Urinary bladder (tissue), 4 donors: ENCODE results near the gene STX17. TPM values are rescaled to one million over a fixed set of nuclear protein-coding genes. Genes with fewer than 3 reads are reported as not detected.

ENCODE experiments used
- DNase-seq: peaks from one replicate; pipeline ENCODE4 v3.0.0-alpha.2; 2015; ENCODE audit errors: extremely low spot score
- H3K27ac ChIP-seq: one replicate; pipeline ENCODE4 v1.5.1; 2013; ENCODE audit warnings: low read depth, mild to moderate bottlenecking, moderate library complexity
- H3K36me3 ChIP-seq: one replicate; pipeline ENCODE4 v1.6.1; 2013; ENCODE audit warnings: mild to moderate bottlenecking, moderate library complexity; ENCODE audit not compliant: insufficient read depth
- H3K4me1 ChIP-seq: one replicate; pipeline ENCODE4 v1.6.1; 2013; ENCODE audit warnings: mild to moderate bottlenecking, moderate library complexity; ENCODE audit not compliant: insufficient read depth
- H3K4me3 ChIP-seq: one replicate; pipeline ENCODE4 v1.5.1; 2013; ENCODE audit warnings: low read depth, low read length
- WGBS: extraction: QIAGEN DNeasy Blood & Tissue Kit; methylation state at CpG from one replicate; pipeline ENCODE4 v1.1.7; 2013; 5-methylcytosine and 5-hydroxymethylcytosine counted together
- polyA plus RNA-seq: library from polyadenylated mRNA; stranded (reverse); fragments of 200-250 nt; gene quantifications from one replicate; pipeline ENCODE4 v1.2.3, GENCODE V29; 2013
- total RNA-seq: library from RNA; depleted of rRNA; stranded (reverse); fragments of >200 nt; gene quantifications from one replicate; pipeline ENCODE4 v1.2.3, GENCODE V29; 2014
- donor health status: healthy with polysubstance abuse.
- donor health status: healthy.

STX17 gene
- total and polyA plus RNA-seq, 2 donors: 14.5 to 42.8 TPM

DNA sequence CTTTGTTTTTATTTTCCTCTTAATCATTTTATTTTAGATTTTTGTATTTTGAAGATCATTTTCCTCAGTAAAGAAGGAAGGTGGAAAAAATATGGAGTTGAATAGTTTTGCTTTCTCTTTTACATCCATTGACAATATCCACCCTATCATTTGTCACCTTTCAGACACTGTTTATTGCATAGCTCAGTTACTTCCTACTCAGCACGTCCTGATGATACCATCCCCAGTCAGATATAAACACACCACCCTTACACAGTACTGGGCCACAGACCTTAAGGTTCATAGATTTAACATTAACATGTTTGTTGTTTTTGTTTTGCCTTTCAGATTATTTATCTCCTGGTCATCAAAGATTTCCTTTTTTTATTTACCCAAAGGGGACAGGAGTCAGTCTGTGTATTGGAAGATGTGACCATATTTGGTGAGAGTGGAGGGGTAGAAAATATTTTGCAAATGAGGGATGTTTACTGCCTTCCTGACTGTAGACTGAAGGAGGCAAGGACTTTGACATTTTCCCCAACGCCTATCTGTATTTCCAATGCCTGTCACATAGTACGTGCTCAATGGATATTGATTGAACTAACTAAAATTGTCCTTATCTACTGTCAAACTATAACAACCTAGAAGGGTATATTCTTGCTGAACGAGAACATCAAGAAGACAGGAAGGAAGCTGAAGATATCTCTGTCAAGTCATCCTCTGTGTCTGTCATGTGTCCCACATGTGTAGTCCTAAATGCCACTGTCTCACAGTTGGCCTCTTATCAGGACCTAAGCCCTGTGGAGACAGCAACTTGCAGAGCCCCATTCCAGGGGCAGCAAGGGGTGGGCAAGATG is 15.6 kb downstream of the STX17 start:
- no peaks in the 10 kb centered on the region for H3K36me3 ChIP-seq
- H3K4me3 ChIP-seq: no peak overlapping the region
- H3K4me1 ChIP-seq: no peaks in the 10 kb centered on the region
- H3K27ac ChIP-seq: no peak overlapping the region
- no peak for DNase-seq
- WGBS: 84% methylated on average over 4 of the region's 4 CpGs

GRCh38 chr9:99922711-99923030 is 16.2 kb downstream of the STX17 start:
- H3K4me1 ChIP-seq: no peaks in the 10 kb centered on the region
- DNase-seq: no peak
- H3K27ac ChIP-seq: no peak overlapping the region
- no peak overlapping the region for H3K4me3 ChIP-seq
- no peaks in the 10 kb centered on the region for H3K36me3 ChIP-seq

- H3K36me3 ChIP-seq: no peaks in the 10 kb centered on the region
- DNase-seq: no peak
- no peaks in the 10 kb centered on the region for H3K4me1 ChIP-seq
- 94% methylated on average over 4 of the region's 4 CpGs for WGBS
- H3K27ac ChIP-seq: no peak overlapping the region
- H3K4me3 ChIP-seq: no peak overlapping the region
These were observed 19.1 kb downstream of the STX17 start for GRCh38 chr9:99925541-99925940.

- WGBS: 98% methylated on average over 2 of the region's 2 CpGs
- H3K27ac ChIP-seq: no peak overlapping the region
- H3K4me3 ChIP-seq: no peak overlapping the region
- no peaks in the 10 kb centered on the region for H3K4me1 ChIP-seq
- no peak for DNase-seq
- no peaks in the 10 kb centered on the region for H3K36me3 ChIP-seq
These were observed 23.2 kb downstream of the STX17 start for GRCh38 chr9:99929652-99930051.

- no peak overlapping the region for H3K27ac ChIP-seq
- H3K4me3 ChIP-seq: no peak overlapping the region
- WGBS: 95% methylated on average over 6 of the region's 6 CpGs
- H3K4me1 ChIP-seq: no peaks in the 10 kb centered on the region
- no peak for DNase-seq
- H3K36me3 ChIP-seq: no peaks in the 10 kb centered on the region
These were observed 24.8 kb downstream of the STX17 start for GRCh38 chr9:99931155-99931840.

GRCh38 chr9:99936947-99937587 is 30.6 kb downstream of the STX17 start:
- H3K4me3 ChIP-seq: no peak overlapping the region
- no peaks in the 10 kb centered on the region for H3K4me1 ChIP-seq
- 97% methylated on average over 4 of the region's 4 CpGs for WGBS
- DNase-seq: no peak
- H3K27ac ChIP-seq: no peak overlapping the region
- peaks cover 3% of the 10 kb centered on the region for H3K36me3 ChIP-seq

DNA sequence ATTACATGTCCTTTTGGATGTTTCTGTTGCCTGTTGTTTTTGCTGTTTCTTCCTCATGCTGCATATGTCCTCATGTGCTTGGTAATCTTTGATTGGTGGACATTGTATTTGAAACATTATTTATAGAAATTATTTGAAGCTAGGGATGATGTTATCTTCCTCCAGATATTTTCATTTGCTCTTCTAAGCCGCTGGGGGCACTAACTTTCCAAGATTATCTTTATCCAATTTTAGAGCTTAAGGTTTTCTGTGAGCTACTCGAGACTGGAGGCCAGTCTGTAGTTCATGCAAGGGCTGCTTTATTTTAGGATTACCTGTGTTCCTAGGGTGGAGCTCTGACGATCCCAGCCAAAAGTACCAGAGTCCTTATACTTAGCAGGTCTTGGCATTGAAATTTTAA is 40.9 kb downstream of the STX17 start:
- WGBS: 61% methylated on average over 3 of the region's 3 CpGs
- no peak for DNase-seq
- Histone ChIP-seq H3K27ac (no peak overlapping the region), H3K36me3 (no peaks in the 10 kb centered on the region), H3K4me3 (no peak overlapping the region), H3K4me1 (no peaks in the 10 kb centered on the region)

DNA sequence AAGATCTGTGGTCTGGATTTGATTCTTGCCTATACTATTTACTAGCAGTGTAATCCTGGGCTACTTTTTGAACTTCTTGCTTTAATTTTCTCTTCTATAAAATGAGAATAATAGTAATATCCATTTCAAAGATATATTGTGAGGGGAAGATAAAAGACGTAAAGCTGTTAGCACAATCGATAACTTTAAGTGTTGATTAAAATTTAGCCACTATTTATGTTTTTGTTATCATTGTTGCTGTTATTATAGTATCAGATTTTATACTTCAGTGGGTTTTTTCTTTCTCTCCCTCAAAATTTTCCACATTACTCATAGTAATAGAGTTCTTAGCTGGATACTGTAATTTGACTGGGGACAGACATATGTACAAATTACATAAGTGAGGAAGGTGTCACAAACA is 42.0 kb downstream of the STX17 start:
- 92% methylated on average over 2 of the region's 2 CpGs for WGBS
- Histone ChIP-seq H3K36me3 (no peaks in the 10 kb centered on the region), H3K27ac (no peak overlapping the region), H3K4me1 (no peaks in the 10 kb centered on the region), H3K4me3 (no peak overlapping the region)
- DNase-seq: no peak

DNA sequence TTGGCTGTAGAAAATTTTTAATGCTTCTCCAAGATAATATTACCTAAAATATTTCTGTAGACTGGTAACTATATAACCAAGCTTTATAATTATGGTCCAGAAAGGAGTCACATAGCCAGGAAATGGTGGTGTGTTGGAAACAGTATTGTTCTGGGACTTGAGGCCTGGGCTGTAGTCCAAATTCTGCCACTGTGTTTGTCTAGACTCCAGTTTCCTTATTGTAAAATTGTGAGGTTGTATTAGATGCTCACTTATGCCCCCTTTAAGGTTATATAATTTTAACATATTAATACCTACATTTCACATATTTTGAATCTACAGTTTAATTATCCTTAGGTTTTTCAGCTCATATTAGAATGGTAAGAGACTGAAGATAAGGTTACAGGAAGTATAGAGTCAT is 42.4 kb downstream of the STX17 start:
- H3K4me1 ChIP-seq: no peaks in the 10 kb centered on the region
- no peak overlapping the region for H3K27ac ChIP-seq
- no peak for DNase-seq
- H3K36me3 ChIP-seq: no peaks in the 10 kb centered on the region
- H3K4me3 ChIP-seq: no peak overlapping the region

GRCh38 chr9:99953861-99954507 is 47.5 kb downstream of the STX17 start:
- WGBS: 88% methylated on average over 3 of the region's 3 CpGs
- H3K36me3 ChIP-seq: no peaks in the 10 kb centered on the region
- no peak overlapping the region for H3K27ac ChIP-seq
- H3K4me3 ChIP-seq: no peak overlapping the region
- no peaks in the 10 kb centered on the region for H3K4me1 ChIP-seq
- no peak for DNase-seq

DNA sequence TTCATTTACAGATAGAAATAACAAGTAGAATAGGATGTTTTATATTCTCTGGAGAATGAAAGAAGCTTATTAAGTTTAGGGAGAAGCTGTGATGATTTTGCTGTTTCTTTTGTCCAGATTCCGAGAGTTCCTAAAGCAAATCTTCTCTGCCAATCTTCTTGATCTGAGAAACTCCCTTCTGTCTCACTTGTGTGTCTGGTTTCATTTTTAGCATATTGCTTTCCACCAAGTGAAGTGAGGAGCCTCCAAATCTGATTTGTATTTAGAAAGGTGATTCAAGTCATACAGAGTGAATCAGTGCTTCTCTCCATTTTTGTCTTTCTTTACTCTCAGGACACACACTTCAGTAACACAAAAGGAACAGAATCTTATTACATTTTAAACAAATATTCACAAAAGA is 48.4 kb downstream of the STX17 start:
- H3K4me1 ChIP-seq: no peaks in the 10 kb centered on the region
- H3K4me3 ChIP-seq: no peak overlapping the region
- WGBS: 89% methylated on average over 1 of the region's 1 CpG
- no peaks in the 10 kb centered on the region for H3K36me3 ChIP-seq
- no peak for DNase-seq
- no peak overlapping the region for H3K27ac ChIP-seq

DNA sequence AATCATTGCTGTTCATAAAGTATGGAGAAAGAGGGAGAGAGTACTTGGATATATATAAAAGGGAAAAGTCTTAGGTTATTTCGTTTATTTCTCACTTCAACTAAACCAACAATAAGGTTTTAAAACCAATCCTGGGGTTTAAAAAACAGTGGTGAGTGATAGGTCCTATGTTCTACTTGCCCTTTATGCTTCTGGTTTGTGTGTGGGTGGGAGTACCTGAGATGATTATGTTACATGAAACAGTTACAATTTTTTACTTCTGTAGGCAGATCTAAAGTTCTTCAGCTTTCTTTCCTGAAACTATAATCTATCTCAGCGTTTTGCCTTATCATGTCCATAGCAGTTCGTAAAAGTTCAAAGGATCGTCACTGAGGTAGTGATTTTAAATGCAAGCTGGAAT is 49.2 kb downstream of the STX17 start:
- WGBS: 73% methylated on average over 4 of the region's 4 CpGs
- Histone ChIP-seq H3K27ac (no peak overlapping the region), H3K4me1 (no peaks in the 10 kb centered on the region), H3K4me3 (no peak overlapping the region), H3K36me3 (peaks cover 1% of the 10 kb centered on the region)
- DNase-seq: no peak

- Histone ChIP-seq H3K27ac (no peak overlapping the region), H3K36me3 (peaks cover 5% of the 10 kb centered on the region), H3K4me1 (no peaks in the 10 kb centered on the region), H3K4me3 (no peak overlapping the region)
- WGBS: 95% methylated on average over 1 of the region's 1 CpG
- DNase-seq: no peak
These were observed 56.3 kb downstream of the STX17 start for GRCh38 chr9:99962680-99963261.
